ENCODE measurements around the gene TRIM41.
"Not testable (repeated sequence)": the region's sequence is repeated elsewhere in the genome, so short reads cannot be mapped to it uniquely, and the experiment has no call there.

TRIM41 gene

GRCh38 chr5:181282874-181283273 is 59.8 kb downstream of the TRIM41 start:
- no peaks in the 10 kb centered on the region for H3K27me3 ChIP-seq (ENCODE audit: control insufficient read depth, insufficient read depth, low read length)
- H3K4me3 ChIP-seq (ENCODE audit: low read length): no peak overlapping the region
- H3K27ac ChIP-seq (ENCODE audit: low read depth, low read length): no peak overlapping the region
- no peaks in the 10 kb centered on the region for H3K4me1 ChIP-seq (ENCODE audit: control insufficient read depth, insufficient read depth, low read length)
- no peak overlapping the region for H3K9ac ChIP-seq (ENCODE audit: low read length)
- no peaks in the 10 kb centered on the region for H3K36me3 ChIP-seq (ENCODE audit: control insufficient read depth, insufficient read depth, low read length)

- H3K4me1 ChIP-seq (ENCODE audit: control insufficient read depth, insufficient read depth, low read length): no peaks in the 10 kb centered on the region
- no peaks in the 10 kb centered on the region for H3K27me3 ChIP-seq (ENCODE audit: control insufficient read depth, insufficient read depth, low read length)
- no peak overlapping the region for H3K27ac ChIP-seq (ENCODE audit: low read depth, low read length)
- H3K36me3 ChIP-seq (ENCODE audit: control insufficient read depth, insufficient read depth, low read length): no peaks in the 10 kb centered on the region
- H3K4me3 ChIP-seq (ENCODE audit: low read length): no peak overlapping the region
- H3K9ac ChIP-seq (ENCODE audit: low read length): no peak overlapping the region
Measured at GRCh38 chr5:181283347-181283746, 60.3 kb downstream of the TRIM41 start.

GRCh38 chr5:181283841-181284755 is 61.0 kb downstream of the TRIM41 start:
- H3K36me3 ChIP-seq (ENCODE audit: control insufficient read depth, insufficient read depth, low read length); H3K4me1 ChIP-seq (ENCODE audit: control insufficient read depth, insufficient read depth, low read length); H3K27ac ChIP-seq (ENCODE audit: low read depth, low read length); H3K9ac ChIP-seq (ENCODE audit: low read length); H3K27me3 ChIP-seq (ENCODE audit: control insufficient read depth, insufficient read depth, low read length); H3K4me3 ChIP-seq (ENCODE audit: low read length): not testable (repeated sequence)
